Lower leg skin (tissue), 4 donors: ENCODE measurements around the gene RBM47. TPM values are rescaled to one million over a fixed set of nuclear protein-coding genes. Genes with fewer than 3 reads are reported as not detected.
"Not testable (repeated sequence)": the region's sequence is repeated elsewhere in the genome, so short reads cannot be mapped to it uniquely, and the experiment has no call there.

Experiments used
- DNase-seq, 2 donors: peaks; one replicate each; pipeline ENCODE4 v3.0.0-alpha.2; 2019; ENCODE audit warnings: low spot score in 2 of 2
- H3K4me3 ChIP-seq: fragments of 200-600 bp; sonication (generic); 2 replicates; pipeline ENCODE4 v1.5.1; 2017; ENCODE audit warnings: mild to moderate bottlenecking, low read depth; ENCODE audit not compliant: poor library complexity, severe bottlenecking
- CTCF ChIP-seq, 3 donors: fragments of 450-650 bp; IDR thresholded peaks; one replicate each; pipeline ENCODE4 v1.5.1; 2016; ENCODE audit warnings: antibody characterized with exemption in 3 of 3, mild to moderate bottlenecking in 3 of 3, moderate library complexity in 2 of 3
- POLR2A ChIP-seq, 2 donors: fragments of 450-650 bp; IDR thresholded peaks; one replicate each; pipeline ENCODE4 v1.6.1; 2016 to 2017; ENCODE audit warnings: antibody characterized with exemption in 2 of 2, mild to moderate bottlenecking in 1 of 2, moderate library complexity in 1 of 2
- WGBS, 2 donors: methylation state at CpG; one replicate each; pipeline ENCODE4 v1.1.5; 2018; 5-methylcytosine and 5-hydroxymethylcytosine counted together
- intact Hi-C: fragments of 100-400 bp; cut with DNase I; formaldehyde crosslinking; loops from one replicate; pipeline ENCODE4 v1.15.0; 2023; ENCODE audit warnings: low total_unique reads
- total RNA-seq, 4 donors: library from RNA; depleted of rRNA; stranded (reverse); fragments of >200 nt; gene quantifications; one replicate each; pipeline ENCODE4 v1.1.0, GENCODE V29; 2016

The RBM47 gene
- total RNA-seq, 4 donors from 2014 or later, result 38.4 to 73.8 (median 46.9) TPM

GRCh38 chr4:40525752-40526598 is 103.7 kb downstream of the RBM47 start:
- WGBS, 2 donors, result 29 to 35% methylated on average over 8 of the region's 8 CpGs
- H3K4me3 ChIP-seq, result no peak overlapping the region
- TF ChIP-seq CTCF (IDR thresholded peaks at IDR 0.05) (no peak), POLR2A (IDR thresholded peaks at IDR 0.05) (no peak)
- DNase-seq, result peak in 1 of 2 donors; percentile 43
- intact Hi-C loops, result no loop called here

- no peak for DNase-seq
- no peak overlapping the region for H3K4me3 ChIP-seq
- WGBS, 2 donors, result 59% methylated on average over 11 of the region's 11 CpGs
- intact Hi-C loops, result no loop called here
- TF ChIP-seq POLR2A (IDR thresholded peaks at IDR 0.05) (no peak), CTCF (IDR thresholded peaks at IDR 0.05) (no peak)
Observed at GRCh38 chr4:40524366-40525041, 105.2 kb downstream of the RBM47 start.

GRCh38 chr4:40523581-40523980 is 106.1 kb downstream of the RBM47 start:
- no peak for DNase-seq
- intact Hi-C loops, result no loop called here
- WGBS, 2 donors, result 93 to 97% methylated on average over 7 of the region's 7 CpGs
- no peak overlapping the region for H3K4me3 ChIP-seq
- TF ChIP-seq CTCF (IDR thresholded peaks at IDR 0.05) (no peak), POLR2A (IDR thresholded peaks at IDR 0.05) (no peak)

- no peak for DNase-seq
- TF ChIP-seq CTCF (IDR thresholded peaks at IDR 0.05), result no peak
- no peak for TF ChIP-seq POLR2A (IDR thresholded peaks at IDR 0.05)
- WGBS, 2 donors, result 86% methylated on average over 2 of the region's 2 CpGs
- intact Hi-C loops, result no loop called here
- no peak overlapping the region for H3K4me3 ChIP-seq
Observed at GRCh38 chr4:40521957-40522356, 107.7 kb downstream of the RBM47 start.

GRCh38 chr4:40520533-40520932 is 109.1 kb downstream of the RBM47 start:
- intact Hi-C loops, result no loop called here
- 92 to 96% methylated on average over 4 of the region's 4 CpGs for WGBS, 2 donors

GRCh38 chr4:40517081-40517480 is 112.6 kb downstream of the RBM47 start:
- H3K4me3 ChIP-seq, intact Hi-C loops: not testable (repeated sequence)
- 88 to 94% methylated on average over 5 of the region's 5 CpGs for WGBS, 2 donors

More at GRCh38 chr4:40520533-40520932, 109.1 kb downstream of the RBM47 start:
- TF ChIP-seq POLR2A (IDR thresholded peaks at IDR 0.05), result no peak
- TF ChIP-seq CTCF (IDR thresholded peaks at IDR 0.05), result no peak
- no peak overlapping the region for H3K4me3 ChIP-seq
- DNase-seq, result no peak

More at GRCh38 chr4:40517081-40517480, 112.6 kb downstream of the RBM47 start:
- DNase-seq, result not testable (repeated sequence)
